Adrenal gland (tissue), 5 donors: ENCODE data around the gene GMEB1.

Source experiments
- CTCF ChIP-seq, 6 experiments: fragments of 450-650 bp in 4 of 6; fragments of 200-600 bp in 2 of 6; sonication (generic) in 1 of 6; IDR thresholded peaks; 1 replicate in 5 of 6; 2 replicates in 1 of 6; pipeline versions ENCODE4 v1.5.1 to v1.8.0; 2016 to 2021; ENCODE audit warnings: antibody characterized with exemption in 6 of 6, mild to moderate bottlenecking in 2 of 6, moderate library complexity in 1 of 6
- POLR2A ChIP-seq, 2 donors: fragments of 450-650 bp; IDR thresholded peaks; one replicate each; pipeline ENCODE4 v1.6.1; 2017; ENCODE audit warnings: antibody characterized with exemption in 2 of 2, mild to moderate bottlenecking in 2 of 2, moderate library complexity in 1 of 2
- donor health status: DM: no; HTN: no; CAD: no.

- TF ChIP-seq CTCF (IDR thresholded peaks at IDR 0.05) (no peak), POLR2A (IDR thresholded peaks at IDR 0.05) (no peak)
Observed at GRCh38 chr1:28632560-28632959, 36.0 kb upstream of the GMEB1 start.
